Activated naive CD4-positive, alpha-beta T cell (primary cell): ENCODE results near the gene ASPRV1.
"Not testable (repeated sequence)": the region's sequence is repeated elsewhere in the genome, so short reads cannot be mapped to it uniquely, and the experiment has no call there.

Experiments
- DNase-seq, 4 experiments: peaks; one replicate each; lab custom pipeline; 2025; lab: John Stamatoyannopoulos, UW

The ASPRV1 gene

DNA sequence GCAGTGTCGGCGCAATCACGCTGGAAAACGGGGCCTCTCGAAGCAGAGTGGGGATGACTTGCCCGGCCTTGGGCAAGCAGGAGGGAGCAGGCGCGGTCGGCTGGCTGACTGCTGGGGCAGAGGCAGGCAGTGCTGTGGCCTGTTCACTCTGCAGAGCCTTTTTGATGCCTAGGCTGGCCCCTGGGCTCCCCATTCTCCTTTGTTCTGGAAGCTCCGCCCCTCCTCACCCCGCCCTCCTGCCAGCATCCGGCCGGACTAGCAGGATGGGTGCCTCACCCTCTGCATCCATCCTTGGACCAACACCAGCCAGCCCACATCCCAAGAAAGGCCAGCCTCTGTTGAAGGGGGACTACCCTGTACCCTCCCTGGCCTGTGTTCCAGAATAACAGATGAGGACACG is at the start of gene ASPRV1:
Gene ASPRV1, minus strand, starts transcription at position 136 of the 400 bp plus-strand sequence. CDS start 195 bp downstream, outside the sequence.
- DNase-seq = no peak

DNA sequence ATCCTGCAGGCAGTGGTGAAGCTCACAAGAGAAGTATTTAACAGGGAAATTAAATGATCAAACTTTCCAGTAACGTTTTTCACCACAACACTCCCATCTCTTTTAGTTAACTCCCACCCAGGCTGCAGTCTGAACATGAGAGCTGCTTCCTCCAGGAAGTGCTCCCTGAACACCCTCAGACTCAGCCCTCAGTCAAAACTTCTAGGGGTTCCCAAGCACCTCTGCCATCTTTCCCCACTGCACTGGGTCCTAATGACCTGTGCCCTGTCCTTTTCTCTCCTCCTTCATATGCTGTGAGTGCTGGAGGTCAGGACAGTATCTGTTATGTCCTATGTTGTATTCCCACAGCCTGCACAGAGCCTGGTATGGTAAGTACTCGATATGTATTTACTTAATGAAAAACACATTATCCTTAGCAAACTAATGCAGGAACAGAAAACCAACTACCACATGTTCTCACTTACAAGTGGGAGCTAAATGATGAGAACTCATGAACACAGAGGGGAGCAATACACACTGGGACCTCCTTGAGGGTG is 49.2 kb upstream of the ASPRV1 start:
- DNase-seq = no peak

DNA sequence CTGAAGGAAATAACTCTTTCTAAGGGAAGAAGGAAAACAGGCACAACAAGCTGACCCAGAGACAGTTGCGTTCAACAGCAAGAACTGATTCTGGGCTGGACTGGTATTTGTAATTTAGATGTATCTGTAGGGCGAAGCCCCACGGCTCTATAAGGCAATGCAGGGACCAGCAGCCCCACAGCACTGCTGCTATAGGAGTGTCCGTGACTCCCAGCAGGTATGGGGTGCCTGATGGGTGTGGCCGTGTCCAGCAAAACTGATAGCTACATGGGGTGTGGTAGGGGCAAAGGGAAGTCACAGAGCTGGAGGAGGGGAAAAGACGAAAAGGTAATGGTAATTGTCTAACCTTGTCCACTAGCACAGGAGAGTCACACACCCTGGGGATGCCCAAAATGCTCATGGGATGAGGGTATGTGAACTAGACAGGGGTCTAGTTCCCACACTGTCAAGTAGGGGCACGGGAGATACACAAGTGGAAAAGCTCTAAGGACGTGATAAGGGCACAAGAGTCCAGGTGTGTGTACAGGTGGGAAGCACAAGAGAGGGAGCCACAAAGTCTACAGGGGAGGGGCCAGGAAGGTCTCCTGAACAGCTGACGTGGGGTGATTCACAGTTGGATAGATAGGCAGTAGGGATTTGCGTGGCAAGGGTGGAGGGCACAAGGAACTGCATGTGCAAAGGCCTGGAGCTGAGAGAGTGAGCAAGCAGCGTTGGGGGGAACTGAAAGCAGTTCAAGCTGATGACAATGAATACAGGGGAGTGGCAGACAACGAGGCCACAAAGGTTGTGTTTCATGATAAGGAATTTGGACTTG is 48.5 kb upstream of the ASPRV1 start:
- DNase-seq = no peak

DNA sequence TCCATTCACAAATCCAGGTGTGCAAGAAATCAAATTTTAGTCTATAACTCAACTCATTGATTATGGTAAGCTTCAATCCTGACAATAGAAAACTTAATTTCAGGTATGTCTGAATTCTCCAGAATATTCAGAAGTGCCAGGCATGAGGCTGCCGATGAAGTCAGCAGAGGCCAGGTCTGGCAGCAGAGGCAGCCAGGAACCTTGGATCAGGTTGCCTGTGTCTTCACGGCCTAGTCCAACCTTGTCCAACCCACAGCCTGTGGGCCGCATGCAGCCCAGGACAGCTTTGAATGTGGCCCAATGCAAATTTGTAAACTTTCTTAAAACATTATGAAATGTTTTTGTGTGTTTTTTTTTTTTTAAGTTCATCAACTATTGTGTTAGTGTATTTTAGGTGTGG is 46.9 kb upstream of the ASPRV1 start:
- DNase-seq = no peak

DNA sequence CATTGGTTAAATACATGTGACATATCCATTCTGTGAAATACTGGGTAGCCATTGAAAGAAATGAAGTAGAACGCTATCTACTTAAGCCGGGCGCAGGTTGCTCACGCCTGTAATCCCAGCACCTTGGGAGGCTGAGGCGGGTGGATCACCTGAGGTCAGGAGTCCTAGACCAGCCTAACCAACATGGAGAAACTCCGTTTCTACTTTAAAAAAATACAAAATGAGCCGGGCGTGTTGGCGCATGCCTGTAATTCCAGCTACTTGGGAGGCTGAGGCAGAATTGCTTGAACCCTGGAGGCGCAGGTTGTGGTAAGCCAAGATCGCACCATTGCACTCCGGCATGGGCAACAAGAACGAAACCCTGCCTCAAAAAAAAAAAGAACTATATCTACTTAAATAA is 45.7 kb upstream of the ASPRV1 start:
- no peak for DNase-seq

DNA sequence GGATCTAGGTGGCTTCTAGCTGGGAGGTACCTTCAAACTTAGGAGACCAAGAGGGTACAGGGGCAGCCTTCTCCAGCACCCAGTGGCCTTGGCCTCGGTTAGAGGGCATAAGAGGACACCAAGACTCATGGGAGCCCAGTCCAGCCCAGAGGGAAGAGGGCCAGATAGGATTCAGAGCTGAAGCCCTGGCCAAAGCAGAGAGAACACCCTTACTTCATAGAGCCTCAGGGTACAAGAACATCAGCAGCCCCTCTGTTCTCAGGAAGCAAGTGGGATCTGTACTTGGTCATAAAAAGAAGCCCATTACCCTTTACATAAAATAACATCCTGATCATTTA is 45.0 kb upstream of the ASPRV1 start:
- DNase-seq = no peak

DNA sequence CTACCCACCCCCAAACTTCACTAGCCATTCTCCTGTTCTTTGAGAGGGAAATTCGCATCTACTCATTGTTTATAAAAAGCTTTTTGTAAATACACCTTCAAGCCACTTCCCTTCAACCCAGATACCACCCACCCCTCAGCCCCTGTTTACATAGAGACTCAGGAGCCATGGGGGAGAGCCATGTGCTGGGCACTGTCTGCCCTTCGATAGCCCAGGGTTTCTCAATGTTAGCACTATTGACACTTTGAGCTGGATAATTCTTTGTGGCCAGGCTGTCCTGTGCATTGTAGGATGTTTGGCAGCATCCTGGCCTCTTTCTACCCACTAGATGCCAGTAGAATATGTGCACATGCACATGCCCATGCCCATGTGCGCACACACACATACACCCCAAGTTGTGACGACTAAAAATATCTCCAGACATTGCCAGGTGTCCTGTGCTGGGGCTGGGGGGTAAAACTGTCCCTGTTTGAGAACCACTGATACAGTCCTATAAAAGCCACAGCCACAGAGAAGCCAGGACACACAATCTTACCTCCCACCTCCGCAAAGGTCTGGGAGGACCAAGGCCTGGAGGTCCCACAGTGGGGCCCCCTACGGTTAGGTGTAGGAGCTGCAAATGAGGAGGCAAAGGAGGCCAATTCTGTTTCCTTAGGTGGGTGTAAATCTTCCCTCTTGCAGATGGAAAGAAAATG is 44.5 kb upstream of the ASPRV1 start:
- DNase-seq = no peak

DNA sequence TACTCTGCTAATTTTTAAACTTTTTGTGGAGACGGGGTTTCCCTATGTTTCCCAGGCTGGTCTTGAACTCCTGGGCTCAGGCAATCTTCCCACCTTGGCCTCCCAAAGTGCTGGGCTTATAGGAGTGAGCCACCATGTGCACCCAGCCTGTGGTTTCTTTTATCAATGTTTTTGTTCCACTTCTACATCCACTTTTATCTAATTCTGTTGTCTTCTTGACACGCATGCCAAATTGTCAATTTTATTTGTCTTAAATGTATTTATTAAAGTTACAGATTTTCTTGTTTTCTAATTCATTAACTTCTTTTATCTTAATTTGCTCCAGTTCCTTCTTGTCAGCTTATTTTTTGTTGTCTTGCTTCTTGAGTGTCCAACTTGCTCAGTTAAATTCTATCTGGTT is 43.8 kb upstream of the ASPRV1 start:
- no peak for DNase-seq

DNA sequence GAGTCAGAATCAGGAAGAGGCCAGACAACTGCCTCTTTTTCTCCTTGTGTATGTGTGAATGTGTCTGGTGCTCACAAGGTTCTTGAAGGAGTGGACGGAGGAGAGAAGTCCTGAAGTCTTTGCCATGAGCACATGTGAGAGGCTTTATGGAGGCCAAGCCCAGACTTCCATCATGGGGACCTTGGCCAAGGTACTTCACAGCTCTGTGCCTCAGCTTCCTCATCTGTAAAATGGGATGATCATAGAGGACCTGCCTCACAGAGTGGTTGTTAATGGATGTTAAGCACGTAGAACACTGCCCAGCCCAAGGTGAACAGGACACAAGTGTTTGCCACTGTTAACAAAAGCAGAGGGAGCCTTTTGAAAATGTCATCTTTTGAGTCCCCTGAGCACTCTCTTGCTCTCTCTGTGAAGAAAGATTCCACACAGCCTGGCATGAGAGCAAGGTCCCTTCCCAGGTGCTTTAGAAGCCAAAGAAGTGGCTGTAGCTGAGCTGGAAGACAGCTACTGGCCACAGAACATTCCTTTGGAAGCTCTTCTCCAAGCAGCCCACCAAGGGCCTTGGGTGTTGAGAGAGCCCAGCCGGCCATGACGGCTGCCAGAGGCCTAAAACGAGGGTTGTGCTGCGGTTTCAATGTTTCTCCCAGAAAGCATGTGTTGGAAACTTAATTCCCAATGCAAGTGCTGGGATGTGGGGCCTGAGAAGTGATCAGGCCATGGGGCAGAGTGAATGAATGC is 41.8 kb upstream of the ASPRV1 start:
- DNase-seq = no peak

DNA sequence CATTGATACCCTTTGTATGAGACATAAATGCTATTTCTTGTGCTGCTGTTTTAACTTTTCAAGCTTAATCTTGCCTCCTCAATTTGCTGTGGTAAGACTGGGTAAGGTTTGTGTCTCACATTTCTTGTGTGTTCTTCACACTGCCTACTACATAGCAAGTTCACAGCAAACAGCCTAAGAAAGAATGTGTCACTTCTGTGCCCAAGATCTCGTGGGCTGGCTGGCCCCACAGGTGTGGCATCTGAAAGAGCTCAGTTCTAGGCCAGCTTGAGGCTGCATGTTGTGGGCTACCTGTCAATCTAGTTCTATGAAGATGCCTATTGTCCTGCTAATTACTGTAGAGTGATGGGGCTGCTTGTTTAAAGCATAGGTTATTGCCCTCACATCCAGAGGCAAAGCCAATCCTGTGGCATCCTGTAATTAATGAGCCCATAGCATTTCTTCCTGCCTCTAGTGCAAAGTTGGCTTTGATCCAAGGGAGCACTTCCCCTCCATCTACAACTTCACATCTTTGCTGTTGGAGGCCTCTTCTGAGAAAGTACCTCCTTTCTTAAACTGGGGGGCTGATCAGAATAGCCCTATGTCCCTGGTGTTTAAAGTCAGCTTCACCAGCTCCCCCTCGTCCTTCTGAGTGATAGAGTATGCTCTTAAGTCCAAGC is 40.9 kb upstream of the ASPRV1 start:
- DNase-seq = no peak

DNA sequence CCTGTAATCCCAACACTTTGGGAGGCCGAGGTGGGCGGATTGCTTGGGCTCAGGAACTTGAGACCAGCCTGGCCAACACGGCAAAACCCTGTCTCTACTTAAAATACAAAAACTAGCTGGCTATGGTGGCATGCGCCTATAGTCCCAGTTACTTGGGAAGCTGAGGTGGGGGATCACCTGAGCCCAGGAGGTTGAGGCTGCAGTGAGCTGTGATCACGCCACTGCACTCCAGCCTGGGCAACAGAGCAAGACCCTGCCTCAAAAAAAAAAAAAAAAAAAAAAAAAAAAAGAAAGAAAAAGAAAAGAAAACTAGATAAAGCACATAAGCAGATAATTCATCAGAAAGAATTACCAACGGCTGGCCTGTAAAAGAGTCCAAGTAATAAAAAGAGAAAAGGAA is 39.1 kb upstream of the ASPRV1 start:
- not testable (repeated sequence) for DNase-seq

DNA sequence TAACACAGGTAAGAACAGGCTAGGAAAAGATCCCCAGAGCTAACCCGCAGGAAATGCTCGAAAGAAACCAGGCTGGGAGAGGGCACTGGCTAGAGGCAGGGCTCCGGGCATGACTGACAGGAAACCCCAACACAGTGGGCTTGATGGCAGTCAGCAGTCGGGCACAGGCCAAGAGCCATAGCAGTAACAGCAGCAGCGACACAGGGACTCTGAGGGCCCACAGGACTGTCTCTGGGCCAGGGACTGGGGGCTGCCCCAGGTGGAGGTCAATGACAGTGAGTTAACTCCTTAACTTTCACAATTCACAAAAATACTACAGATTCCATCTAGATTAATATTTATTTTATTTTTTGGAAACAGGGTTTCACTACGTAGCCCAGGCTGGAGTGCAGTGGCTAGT is 37.3 kb upstream of the ASPRV1 start:
- no peak for DNase-seq

DNA sequence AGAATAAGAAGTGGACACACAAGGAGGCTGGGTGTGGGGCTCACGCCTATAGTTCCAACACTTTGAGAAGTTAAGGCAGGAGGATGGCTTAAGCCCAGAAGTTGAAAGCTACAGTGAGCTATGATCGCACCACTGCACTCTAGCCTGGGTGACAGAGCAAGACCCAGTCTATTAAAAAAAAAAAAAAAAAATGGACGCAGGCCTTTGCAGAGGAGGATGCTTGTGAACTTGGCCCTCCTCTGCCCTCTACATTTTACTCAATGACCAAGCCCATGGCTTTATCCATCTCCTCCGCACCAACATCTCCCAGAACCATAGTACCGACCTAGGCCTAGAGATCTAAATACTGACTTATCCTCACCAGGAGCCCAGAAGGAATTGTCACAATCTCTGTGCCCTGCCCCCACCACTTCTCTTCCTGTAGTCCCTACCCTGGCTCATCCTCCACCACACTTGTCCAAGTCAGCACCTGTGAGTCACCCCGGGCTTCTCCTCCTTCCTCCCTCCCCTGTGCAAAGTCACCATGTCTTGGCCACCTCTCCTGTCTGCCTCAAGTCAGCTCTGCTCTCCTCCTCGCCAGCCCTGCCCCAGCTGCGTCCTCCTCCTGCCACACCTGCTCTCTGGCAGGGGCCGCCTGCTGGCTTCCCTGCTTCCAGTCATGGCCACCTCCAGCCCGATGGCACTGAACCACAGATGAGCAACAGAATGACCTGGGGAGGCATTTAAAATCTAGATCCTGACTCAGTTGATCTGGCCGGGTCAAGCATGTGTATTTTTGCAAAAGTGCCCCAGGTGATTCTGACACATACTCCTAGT is 35.8 kb upstream of the ASPRV1 start:
- no peak for DNase-seq

DNA sequence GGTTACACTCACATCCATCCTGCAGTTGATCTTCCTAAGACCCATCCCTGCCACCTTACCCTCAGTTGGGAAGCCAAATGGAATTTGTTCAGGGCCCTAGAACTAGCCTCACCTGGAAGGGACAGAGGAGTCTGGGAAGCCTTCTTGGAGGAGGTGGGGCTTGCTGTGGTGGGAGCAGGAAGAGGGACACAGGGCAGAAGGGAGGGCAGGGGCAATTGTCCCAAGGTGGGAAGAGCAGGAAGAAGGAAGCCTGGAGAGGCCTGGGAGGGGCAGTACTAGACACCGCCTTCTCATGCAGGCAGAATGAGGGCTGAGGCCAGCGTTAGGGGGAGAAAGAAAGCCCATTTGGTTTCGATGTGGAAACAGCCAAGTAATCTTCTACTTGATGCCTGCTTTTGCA is 34.1 kb upstream of the ASPRV1 start:
- DNase-seq = no peak

DNA sequence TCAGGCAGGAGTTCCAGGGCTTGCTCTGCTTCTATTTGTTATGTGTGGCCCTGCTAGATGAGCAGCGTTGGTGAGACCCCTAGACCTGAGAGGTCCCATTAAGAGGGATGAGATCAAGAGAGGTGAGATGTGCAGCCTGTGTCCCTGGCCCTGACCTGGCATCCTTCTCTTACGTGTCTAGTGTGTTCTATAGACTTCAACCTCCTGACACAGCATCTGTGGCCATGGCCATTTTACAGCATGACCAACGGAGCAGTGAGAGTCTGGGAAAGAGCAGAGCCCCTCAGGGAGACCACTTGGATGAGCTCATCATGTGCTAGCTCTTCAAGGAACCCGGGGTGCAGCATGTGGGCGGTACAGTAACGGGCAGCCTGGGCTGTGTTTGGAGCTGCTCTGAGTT is 32.7 kb upstream of the ASPRV1 start:
- DNase-seq = no peak

DNA sequence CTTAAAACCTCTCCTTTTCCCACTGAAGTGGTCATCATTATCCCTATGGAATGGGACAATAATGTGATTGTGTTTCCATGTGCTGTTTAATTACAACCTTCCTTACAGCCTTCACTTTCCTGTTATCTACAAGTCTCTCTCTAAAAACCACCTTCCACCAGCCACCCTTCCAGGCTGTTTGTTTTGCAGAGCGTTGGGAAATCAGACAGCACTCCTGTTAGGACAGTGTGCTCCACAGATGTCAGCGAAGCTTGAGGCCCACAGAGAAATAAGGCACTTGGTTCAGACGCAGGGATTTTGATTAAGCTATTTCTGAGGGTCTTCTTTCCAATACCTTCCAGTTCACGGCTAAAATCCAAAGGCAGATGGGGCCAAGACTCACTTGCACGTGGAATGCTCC is 32.3 kb upstream of the ASPRV1 start:
- no peak for DNase-seq

DNA sequence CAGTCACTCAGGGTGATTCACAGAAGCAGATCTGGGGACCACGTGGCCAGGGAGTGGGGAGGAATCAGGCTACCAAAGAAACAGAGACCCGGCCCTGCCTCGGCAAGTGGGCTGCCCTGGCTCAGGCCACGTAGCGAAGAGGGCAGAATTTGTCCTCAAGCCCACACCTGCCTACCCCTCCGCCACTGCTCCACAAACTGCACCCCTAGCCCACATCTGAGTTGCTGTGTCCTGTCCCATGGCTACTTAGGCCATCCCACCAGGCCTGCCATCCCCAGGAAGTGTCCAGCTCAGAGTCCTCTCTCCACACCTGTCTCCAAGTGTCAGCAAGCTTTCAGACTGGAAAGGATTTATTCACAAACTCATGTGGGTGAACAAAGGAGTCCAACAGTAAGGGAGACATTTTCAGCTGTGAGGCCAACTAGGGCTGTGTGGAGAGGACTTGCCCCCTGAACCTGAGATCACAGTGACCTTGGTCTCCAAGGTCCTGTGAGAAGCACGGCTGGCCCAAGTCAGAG is 31.7 kb upstream of the ASPRV1 start:
- DNase-seq = no peak

DNA sequence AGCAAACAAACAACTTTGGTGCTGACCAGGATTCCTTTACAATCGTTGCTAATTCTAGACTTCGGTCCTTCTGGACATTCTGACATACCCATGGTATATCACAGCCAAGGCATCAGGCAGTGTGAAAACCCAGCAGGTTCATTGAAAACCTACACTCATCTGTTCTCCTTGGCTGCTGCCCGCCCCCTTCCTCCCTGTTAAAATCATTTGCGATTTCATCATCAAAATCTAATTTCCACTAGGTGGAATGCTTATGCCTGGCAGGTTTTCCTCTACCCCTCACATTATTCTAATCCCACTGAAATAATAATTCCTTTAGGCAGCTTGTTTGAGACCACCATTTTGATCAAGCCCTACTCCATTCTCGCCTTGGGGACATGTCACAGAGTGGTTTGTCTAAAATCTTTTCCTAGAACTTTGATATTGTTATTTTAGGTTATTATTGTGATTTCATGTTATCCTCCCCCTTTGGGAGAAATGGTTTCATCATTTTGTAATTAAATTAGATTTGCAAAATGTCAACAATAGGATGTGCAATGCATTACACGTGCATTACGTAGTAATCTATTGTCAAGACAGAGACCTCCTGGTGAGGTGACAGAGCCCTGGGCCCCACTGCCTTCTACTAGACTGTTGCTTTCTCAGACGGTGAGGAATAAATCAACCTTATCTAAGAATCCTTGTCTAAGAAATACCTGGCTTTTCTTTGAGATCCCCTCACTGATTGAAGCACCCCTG is 31.0 kb upstream of the ASPRV1 start:
- no peak for DNase-seq

DNA sequence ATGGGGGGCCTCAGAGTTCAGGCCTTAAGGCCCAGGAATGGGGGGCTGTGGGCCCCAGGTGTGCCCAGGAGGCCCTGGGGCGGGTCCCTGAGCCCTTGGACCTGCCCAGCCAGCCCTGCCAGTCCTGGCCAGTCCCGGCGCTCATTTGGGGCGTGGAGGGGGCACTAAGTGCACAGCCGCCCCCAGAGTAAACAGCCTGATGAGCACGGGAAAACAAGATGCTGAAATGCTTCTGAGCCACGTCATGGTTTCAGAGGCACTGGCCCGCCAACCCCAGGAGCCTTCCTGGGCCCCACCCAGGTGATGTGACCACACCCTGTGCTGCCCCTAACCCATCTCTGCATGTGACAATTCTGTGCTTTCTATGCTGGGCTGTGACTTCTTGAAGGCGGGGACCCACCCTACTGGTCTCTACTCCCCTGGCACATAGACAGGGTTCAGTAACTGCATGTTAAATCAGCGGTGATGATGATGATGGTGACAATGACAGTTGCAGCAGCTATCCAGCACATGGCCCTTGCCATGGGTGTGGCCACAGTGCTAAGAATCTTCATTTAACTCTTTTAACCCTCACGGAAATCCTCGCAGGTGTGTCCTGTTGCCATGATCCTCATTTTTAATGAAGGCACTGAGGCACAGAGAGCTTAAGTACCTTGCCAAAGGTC is 28.1 kb upstream of the ASPRV1 start:
- DNase-seq = no peak

DNA sequence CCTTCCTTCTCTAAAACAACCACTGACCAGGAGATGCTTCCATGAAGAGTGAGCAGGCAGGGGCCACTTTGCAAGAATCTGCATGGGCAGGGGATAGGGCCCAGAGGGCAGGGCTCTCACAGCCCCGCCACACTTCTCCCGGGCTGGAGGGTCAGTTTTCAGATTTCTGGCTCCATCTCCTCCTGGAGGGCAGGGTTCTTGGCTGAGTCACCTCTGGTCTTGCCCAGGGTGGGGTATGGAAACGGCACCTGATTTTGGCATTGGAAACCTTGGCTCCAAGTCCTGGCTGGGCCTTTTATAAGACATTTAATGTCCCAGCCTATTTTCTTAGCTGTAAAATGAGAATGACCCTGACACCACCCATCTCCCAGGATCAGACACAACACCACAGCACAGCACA is 27.6 kb upstream of the ASPRV1 start:
- DNase-seq = no peak
